ENCODE results near the gene LZTR1. TPM values are rescaled to one million over a fixed set of nuclear protein-coding genes. Genes with fewer than 3 reads are reported as not detected.
"Not testable (repeated sequence)": the region's sequence is repeated elsewhere in the genome, so short reads cannot be mapped to it uniquely, and the experiment has no call there.

The LZTR1 gene
- total and polyA plus RNA-seq, 4 donors: 7.9 to 32.5 (median 13.2) TPM

- Histone ChIP-seq H3K36me3 (ENCODE audit: control insufficient read depth in 4 of 4, insufficient read depth in 3 of 4, low read depth in 1 of 4, low read length in 3 of 4) (peaks cover 0 to 10% (median 0%) of the 10 kb centered on the region in 4 donors), H3K9me3 (ENCODE audit: control insufficient read depth in 4 of 4, low read length in 3 of 4) (no peaks in the 10 kb centered on the region), H3K27ac (ENCODE audit: low read depth in 1 of 2, low read length in 2 of 2) (no peak overlapping the region), H3K27me3 (ENCODE audit: control insufficient read depth in 4 of 4, insufficient read depth in 4 of 4, low read length in 3 of 4) (no peaks in the 10 kb centered on the region), H3K4me3 (ENCODE audit: low read depth in 1 of 3, low read length in 3 of 3) (no peak overlapping the region), H3K9ac (ENCODE audit: low read depth in 1 of 2, low read length in 2 of 2) (no peak overlapping the region), H3K4me1 (ENCODE audit: control insufficient read depth in 4 of 4, insufficient read depth in 4 of 4, low read length in 3 of 4) (peaks cover 12 to 30% (median 23%) of the 10 kb centered on the region in 4 donors)
- DNase-seq (ENCODE audit: low spot score): no peak
- WGBS: 66% methylated on average over 4 of the region's 4 CpGs
- TF ChIP-seq RXRA (IDR thresholded peaks at IDR 0.05) (no peak), HNF4G (IDR thresholded peaks at IDR 0.05) (no peak), CTCF (IDR thresholded peaks at IDR 0.05; ENCODE audit: low read depth, low read length, missing input control) (no peak), EGR1 (IDR thresholded peaks at IDR 0.05; ENCODE audit: low read depth in 2 of 2) (no peak), SP1 (IDR thresholded peaks at IDR 0.05) (no peak)
Observed at GRCh38 chr22:21003782-21004181, 21.7 kb downstream of the LZTR1 start.

GRCh38 chr22:21009208-21009607, 27.1 kb downstream of the LZTR1 start:
- not testable (repeated sequence) for H3K9me3 ChIP-seq (ENCODE audit: control insufficient read depth in 4 of 4, low read length in 3 of 4); H3K36me3 ChIP-seq (ENCODE audit: control insufficient read depth in 4 of 4, insufficient read depth in 3 of 4, low read depth in 1 of 4, low read length in 3 of 4); H3K27me3 ChIP-seq (ENCODE audit: control insufficient read depth in 4 of 4, insufficient read depth in 4 of 4, low read length in 3 of 4); DNase-seq (ENCODE audit: low spot score); H3K4me1 ChIP-seq (ENCODE audit: control insufficient read depth in 4 of 4, insufficient read depth in 4 of 4, low read length in 3 of 4); H3K27ac ChIP-seq (ENCODE audit: low read depth in 1 of 2, low read length in 2 of 2); H3K9ac ChIP-seq (ENCODE audit: low read depth in 1 of 2, low read length in 2 of 2); H3K4me3 ChIP-seq (ENCODE audit: low read depth in 1 of 3, low read length in 3 of 3)
- WGBS: 86% methylated on average over 13 of the region's 13 CpGs

GRCh38 chr22:21009638-21010425, 27.7 kb downstream of the LZTR1 start:
- H3K27ac ChIP-seq (ENCODE audit: low read depth in 1 of 2, low read length in 2 of 2): no peak overlapping the region
- H3K27me3 ChIP-seq (ENCODE audit: control insufficient read depth in 4 of 4, insufficient read depth in 4 of 4, low read length in 3 of 4): no peaks in the 10 kb centered on the region
- no peak overlapping the region for H3K4me3 ChIP-seq (ENCODE audit: low read depth in 1 of 3, low read length in 3 of 3)
- H3K9me3 ChIP-seq (ENCODE audit: control insufficient read depth in 4 of 4, low read length in 3 of 4): no peaks in the 10 kb centered on the region
- TF ChIP-seq HNF4A (conservative IDR thresholded peaks at IDR 0.05): no peak
- TF ChIP-seq REST (IDR thresholded peaks at IDR 0.05): peak; percentile 99
- TF ChIP-seq RXRA (IDR thresholded peaks at IDR 0.05): peak; percentile 27 to 42
- no peaks in the 10 kb centered on the region for H3K36me3 ChIP-seq (ENCODE audit: control insufficient read depth in 4 of 4, insufficient read depth in 3 of 4, low read depth in 1 of 4, low read length in 3 of 4)
- DNase-seq (ENCODE audit: low spot score): peak; percentile 47
- H3K4me1 ChIP-seq (ENCODE audit: control insufficient read depth in 4 of 4, insufficient read depth in 4 of 4, low read length in 3 of 4): peaks cover 0 to 7% (median 3%) of the 10 kb centered on the region in 4 donors
- no peak overlapping the region for H3K9ac ChIP-seq (ENCODE audit: low read depth in 1 of 2, low read length in 2 of 2)
- 77% methylated on average over 10 of the region's 10 CpGs for WGBS

Measured in liver (tissue), 9 donors.